ENCODE results near the gene TUBG1.
A peak's percentile ranks its signal among the peaks of the same experiment; 100 is the strongest.

GRCh38 chr17:42618442-42619150 lies 9.1 kb downstream of the TUBG1 start:
- peak in 2 of 6 experiments; percentile 15 to 16 for TF ChIP-seq CTCF (IDR thresholded peaks at IDR 0.05)
- TF ChIP-seq POLR2A (IDR thresholded peaks at IDR 0.05): no peak
- TF ChIP-seq POLR2AphosphoS5 (IDR thresholded peaks at IDR 0.05): no peak
- TF ChIP-seq EP300 (IDR thresholded peaks at IDR 0.05): no peak

All from upper lobe of left lung (tissue), 4 donors.